GM21528 (cell line): ENCODE results near the gene EIF2B4.

ENCODE experiments used
- ATAC-seq: cut with Tn5 transposase; IDR thresholded peaks from one replicate; pipeline ENCODE4 v1.9.1; 2021; ENCODE audit warnings: mild to moderate bottlenecking, moderate library complexity; ENCODE audit not compliant: unreplicated experiment, low FRiP score

The EIF2B4 gene

GRCh38 chr2:27370026-27370815 lies at the start of gene EIF2B4, which contains the start of gene SNX17:
Gene EIF2B4, minus strand, starts transcription at chr2:27370338. Its CDS starts 24 bp downstream, at chr2:27370314.
Gene SNX17, plus strand, starts transcription at chr2:27370616. Its CDS starts 128 bp downstream, at chr2:27370744.
- ATAC-seq: peak; percentile 89

GRCh38 chr2:27416151-27416550 lies 46.0 kb upstream of the EIF2B4 start:
- no peak for ATAC-seq

- no peak for ATAC-seq
These were observed 42.4 kb upstream of the EIF2B4 start for GRCh38 chr2:27412419-27413152.

DNA sequence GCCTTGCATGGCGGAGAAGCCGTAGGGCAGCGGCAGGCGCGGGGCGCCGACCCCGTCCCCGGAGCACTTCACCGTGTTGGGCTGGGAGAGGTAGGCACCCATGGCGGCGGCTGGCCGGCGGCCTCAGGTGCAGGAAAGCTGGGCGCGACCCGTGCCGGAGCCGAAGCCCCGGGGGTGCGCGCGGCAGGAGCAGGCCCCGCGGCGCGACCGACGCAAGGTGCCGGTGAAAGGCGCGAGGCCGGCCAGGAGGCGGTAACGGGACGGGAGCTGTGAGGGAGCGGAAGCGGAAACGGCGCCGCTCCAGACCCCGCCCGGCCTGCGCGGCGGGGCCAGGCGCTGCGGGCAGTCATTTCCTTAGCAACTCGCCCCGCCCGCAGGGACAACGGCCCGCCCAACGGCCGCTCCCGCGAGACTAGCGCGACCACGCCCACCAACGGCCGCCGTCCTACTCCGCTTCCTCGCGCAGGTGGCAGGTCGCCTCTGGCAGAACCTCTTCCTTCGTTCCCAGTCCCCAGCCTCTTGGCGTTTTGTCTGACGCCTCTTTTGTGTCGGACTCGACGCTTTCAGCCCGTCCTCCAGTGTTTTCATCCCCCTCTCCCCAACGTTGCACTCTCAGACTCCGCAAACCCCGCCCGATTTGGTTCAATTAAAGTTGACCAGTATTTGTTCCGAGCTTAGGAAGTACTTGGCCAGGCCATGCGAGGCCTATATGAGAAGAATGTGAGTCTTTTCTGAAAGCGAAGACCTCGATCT lies 39.4 kb upstream of the EIF2B4 start, which contains the start of gene PPM1G:
Gene PPM1G, minus strand, starts transcription at position 271 of the 753 bp plus-strand sequence. Its CDS starts 169 bp downstream, at position 102.
- ATAC-seq: peak; percentile 90

- peak; percentile 40 for ATAC-seq
These were observed 38.6 kb upstream of the EIF2B4 start for GRCh38 chr2:27408601-27409320.

- no peak for ATAC-seq
These were observed 37.8 kb upstream of the EIF2B4 start for GRCh38 chr2:27407798-27408491.

GRCh38 chr2:27400348-27401135 lies 30.4 kb upstream of the EIF2B4 start:
- no peak for ATAC-seq

GRCh38 chr2:27398962-27399361 lies 28.8 kb upstream of the EIF2B4 start:
- ATAC-seq: no peak

GRCh38 chr2:27393225-27393624 lies 23.1 kb upstream of the EIF2B4 start:
- ATAC-seq: no peak

DNA sequence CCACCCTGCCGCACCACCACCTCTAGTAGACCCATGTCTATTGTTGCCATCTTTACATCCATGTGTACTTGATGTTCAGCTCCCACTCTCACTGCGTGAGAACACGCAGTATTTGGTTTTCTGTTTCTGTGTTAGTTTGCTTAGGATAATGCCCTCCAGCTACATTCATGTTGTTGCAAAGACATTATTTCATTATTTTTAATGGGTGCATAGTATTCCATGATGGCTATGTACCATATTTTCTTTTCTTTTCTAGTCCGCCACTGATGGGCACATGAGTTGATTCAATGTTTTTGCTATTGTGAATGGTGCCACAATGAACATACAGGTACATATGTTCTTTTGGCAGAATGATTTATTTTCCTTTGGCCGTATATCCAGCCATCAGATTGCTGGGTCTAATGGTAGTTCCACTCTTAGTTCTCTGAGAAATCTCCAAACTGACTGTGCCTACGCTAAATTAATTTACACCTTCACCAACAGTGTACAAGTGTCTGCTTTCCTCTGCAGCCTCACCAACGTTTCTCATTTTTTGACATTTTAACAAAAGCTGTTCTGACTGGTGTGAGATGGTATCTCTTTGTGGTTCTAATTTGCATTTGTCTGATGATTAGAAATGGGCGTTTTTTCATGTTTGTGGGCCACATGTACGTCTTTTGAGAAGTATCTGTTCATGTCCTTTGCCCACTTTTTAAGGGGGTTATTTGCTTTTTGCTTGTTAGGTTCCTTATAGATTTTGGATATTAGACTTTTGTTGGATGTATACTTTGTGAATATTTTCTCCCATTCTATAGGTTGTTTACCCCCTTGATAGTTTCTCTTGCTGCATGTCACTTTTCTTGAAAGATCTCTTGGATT lies 20.9 kb upstream of the EIF2B4 start:
- no peak for ATAC-seq

DNA sequence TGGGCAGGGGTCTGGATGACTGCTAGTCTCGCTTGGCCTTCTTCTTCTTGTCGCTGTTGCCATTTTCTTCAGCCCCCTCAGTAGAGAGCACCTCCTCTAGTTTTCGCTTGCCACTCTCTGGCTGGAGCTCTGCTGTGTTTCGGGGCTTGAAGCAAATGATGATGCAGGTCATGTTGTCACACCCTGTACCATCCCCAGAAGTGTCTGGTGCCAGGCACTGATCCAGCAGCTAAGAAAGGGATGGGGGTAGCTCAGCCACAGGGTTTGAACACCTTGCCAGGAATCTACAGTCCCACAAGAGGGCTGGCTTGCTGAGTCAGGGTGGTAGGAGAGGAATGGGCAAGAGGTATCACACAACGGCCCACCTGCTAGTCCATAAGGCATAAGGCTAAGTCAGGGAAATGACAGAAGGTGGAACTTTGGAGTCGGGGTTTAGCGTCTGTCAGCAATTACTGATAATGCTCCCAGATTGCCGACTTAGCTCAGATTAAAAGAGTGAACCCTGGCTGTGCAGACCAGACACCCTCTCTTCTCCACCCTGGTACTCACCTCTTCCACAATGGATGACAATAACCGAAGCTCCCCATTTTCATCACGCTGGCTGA lies 11.5 kb upstream of the EIF2B4 start:
- ATAC-seq: no peak

GRCh38 chr2:27380626-27381545 lies 10.7 kb upstream of the EIF2B4 start, which contains the start of gene ZNF513:
Gene ZNF513, minus strand, starts transcription at chr2:27380734. Its CDS starts 208 bp downstream, at chr2:27380526.
- peak; percentile 80 for ATAC-seq

- ATAC-seq: no peak
These were observed 9.9 kb upstream of the EIF2B4 start for GRCh38 chr2:27379836-27380625.

GRCh38 chr2:27379383-27379835 lies 9.3 kb upstream of the EIF2B4 start:
- ATAC-seq: no peak

DNA sequence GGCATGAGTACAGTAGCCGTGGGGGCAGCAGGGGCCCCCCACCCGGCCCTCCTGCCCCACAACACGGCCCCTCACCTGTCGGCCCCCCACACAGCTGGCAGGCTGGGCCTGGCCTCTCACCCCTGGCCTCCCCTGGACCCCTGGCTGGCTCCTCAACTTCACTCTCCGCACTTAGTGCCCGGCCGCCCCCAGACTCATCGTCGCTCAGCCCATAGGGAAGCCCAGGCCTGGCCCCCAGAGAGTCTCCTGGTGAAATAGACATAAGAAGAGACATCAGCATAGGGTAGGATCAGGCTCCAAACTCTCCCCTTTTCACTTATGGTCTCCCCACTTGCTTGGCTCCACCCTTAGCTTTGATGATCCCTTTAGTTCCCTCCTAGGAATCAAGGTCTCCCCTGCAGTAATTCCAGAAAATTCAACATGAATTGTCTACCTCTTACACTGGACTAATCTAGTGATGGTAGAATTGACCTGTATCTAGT lies 8.7 kb upstream of the EIF2B4 start:
- no peak for ATAC-seq
